SJSA1 (cell line): ENCODE results near the gene SH3D21. TPM values are rescaled to one million over a fixed set of nuclear protein-coding genes. Genes with fewer than 3 reads are reported as not detected.

ENCODE experiments used
- DNase-seq, 2 experiments: peaks; one replicate each; pipeline ENCODE4 v3.0.0-alpha.2; 2015 to 2020; ENCODE audit warnings: low spot score in 2 of 2, low read depth in 1 of 2
- H3K27ac ChIP-seq: fragments of 250-450 bp; sonication (Bioruptor Pico); 2 replicates; pipeline ENCODE4 v1.5.1; 2020; ENCODE audit warnings: mild to moderate bottlenecking, moderate library complexity
- H3K27me3 ChIP-seq: fragments of 250-450 bp; sonication (Bioruptor Pico); replicated peaks from 2 replicates; pipeline ENCODE4 v1.5.1; 2020; ENCODE audit warnings: mild to moderate bottlenecking, moderate library complexity
- H3K36me3 ChIP-seq: fragments of 250-450 bp; sonication (Bioruptor Pico); 2 replicates; pipeline ENCODE4 v1.5.1; 2020; ENCODE audit warnings: mild to moderate bottlenecking
- H3K4me1 ChIP-seq: fragments of 250-450 bp; sonication (Bioruptor Pico); replicated peaks from 2 replicates; pipeline ENCODE4 v1.6.1; 2021; ENCODE audit warnings: mild to moderate bottlenecking
- H3K4me3 ChIP-seq: fragments of 250-450 bp; sonication (Bioruptor Pico); 2 replicates; pipeline ENCODE4 v1.5.1; 2020; ENCODE audit warnings: mild to moderate bottlenecking
- H3K9me3 ChIP-seq: fragments of 250-450 bp; sonication (Bioruptor Pico); replicated peaks from 2 replicates; pipeline ENCODE4 v1.5.1; 2020; ENCODE audit warnings: mild to moderate bottlenecking
- total RNA-seq: library from RNA; depleted of rRNA; stranded (reverse); fragments of >200 nt; shearing (Covaris generic); gene quantifications from 2 replicates; pipeline ENCODE4 v1.2.3, GENCODE V29; 2014

Gene SH3D21
- total RNA-seq, 1 experiment from 2014 or later = 1.5 TPM

GRCh38 chr1:36285443-36286101, 20.6 kb upstream of the SH3D21 start:
- no peak overlapping the region for H3K4me3 ChIP-seq
- no peaks in the 10 kb centered on the region for H3K27me3 ChIP-seq
- peaks cover 82% of the 10 kb centered on the region for H3K36me3 ChIP-seq
- H3K4me1 ChIP-seq = no peaks in the 10 kb centered on the region
- H3K9me3 ChIP-seq = no peaks in the 10 kb centered on the region
- DNase-seq = peak; percentile 57 to 69
- H3K27ac ChIP-seq = no peak overlapping the region

DNA sequence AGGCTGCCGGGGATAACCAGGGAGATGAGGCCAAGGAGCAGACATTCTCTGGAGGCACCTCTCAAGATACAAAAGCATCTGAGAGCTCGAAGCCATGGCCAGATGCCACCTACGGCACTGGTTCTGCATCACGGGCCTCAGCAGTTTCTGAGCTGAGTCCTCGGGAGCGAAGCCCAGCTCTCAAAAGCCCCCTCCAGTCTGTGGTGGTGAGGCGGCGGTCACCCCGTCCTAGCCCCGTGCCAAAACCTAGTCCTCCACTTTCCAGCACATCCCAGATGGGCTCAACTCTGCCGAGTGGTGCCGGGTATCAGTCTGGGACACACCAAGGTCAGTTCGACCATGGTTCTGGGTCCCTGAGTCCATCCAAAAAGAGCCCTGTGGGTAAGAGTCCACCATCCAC, 19.4 kb upstream of the SH3D21 start:
- H3K4me1 ChIP-seq = no peaks in the 10 kb centered on the region
- no peaks in the 10 kb centered on the region for H3K27me3 ChIP-seq
- no peak overlapping the region for H3K27ac ChIP-seq
- no peaks in the 10 kb centered on the region for H3K9me3 ChIP-seq
- peaks cover 95% of the 10 kb centered on the region for H3K36me3 ChIP-seq
- DNase-seq = no peak
- H3K4me3 ChIP-seq = no peak overlapping the region

DNA sequence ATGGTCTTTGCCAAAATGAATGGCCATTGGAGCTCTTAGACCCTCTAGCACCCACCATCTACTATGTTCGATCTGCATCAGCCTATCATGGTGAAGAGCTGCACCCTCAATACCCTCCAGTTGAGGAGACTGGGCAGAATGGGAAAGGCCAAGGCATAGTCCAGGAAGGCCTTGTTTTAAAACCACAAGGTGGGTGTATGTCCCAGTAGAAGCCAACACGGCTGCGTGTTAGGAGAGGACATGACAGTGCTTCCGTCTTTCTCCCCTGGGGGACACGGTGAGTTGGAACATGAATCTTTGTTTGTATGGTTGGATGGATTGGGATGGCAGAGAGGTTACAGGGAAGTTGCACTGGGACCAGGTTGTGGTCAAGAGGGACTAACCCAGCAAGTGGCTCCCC, 18.6 kb upstream of the SH3D21 start:
- Histone ChIP-seq H3K36me3 (peaks cover 100% of the 10 kb centered on the region), H3K4me3 (no peak overlapping the region), H3K9me3 (no peaks in the 10 kb centered on the region), H3K4me1 (no peaks in the 10 kb centered on the region), H3K27ac (no peak overlapping the region), H3K27me3 (no peaks in the 10 kb centered on the region)
- DNase-seq = no peak

DNA sequence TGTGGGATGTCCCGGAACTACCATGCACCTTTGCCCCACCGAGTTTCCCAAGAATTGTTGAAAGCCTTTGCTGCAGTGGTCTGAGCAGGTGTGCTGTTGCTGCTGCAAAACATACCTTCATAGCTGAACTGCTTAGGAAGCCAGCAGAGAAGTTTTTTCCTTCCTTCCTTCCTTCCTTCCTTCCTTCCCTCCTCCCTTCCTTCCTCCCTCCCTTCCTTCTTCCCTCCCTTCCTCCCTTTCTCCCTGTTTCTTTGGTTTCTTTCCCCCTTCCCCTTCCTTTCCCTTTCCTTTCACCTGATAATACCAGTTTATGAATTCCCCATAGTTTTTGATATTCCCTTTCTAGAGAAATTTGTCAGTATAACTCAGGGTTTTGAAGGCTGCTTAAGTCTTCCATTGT, 10.8 kb upstream of the SH3D21 start:
- H3K27ac ChIP-seq = no peak overlapping the region
- no peaks in the 10 kb centered on the region for H3K27me3 ChIP-seq
- peaks cover 92% of the 10 kb centered on the region for H3K36me3 ChIP-seq

GRCh38 chr1:36297062-36297461, 9.1 kb upstream of the SH3D21 start:
- no peaks in the 10 kb centered on the region for H3K27me3 ChIP-seq
- no peak overlapping the region for H3K4me3 ChIP-seq
- H3K9me3 ChIP-seq = no peaks in the 10 kb centered on the region
- peaks cover 92% of the 10 kb centered on the region for H3K36me3 ChIP-seq
- DNase-seq = no peak
- no peak overlapping the region for H3K27ac ChIP-seq
- H3K4me1 ChIP-seq = peaks cover 8% of the 10 kb centered on the region

More for the DNA sequence above, 10.8 kb upstream of the SH3D21 start:
- H3K4me3 ChIP-seq = no peak overlapping the region
- H3K9me3 ChIP-seq = no peaks in the 10 kb centered on the region
- peaks cover 8% of the 10 kb centered on the region for H3K4me1 ChIP-seq
- DNase-seq = no peak

- Histone ChIP-seq H3K36me3 (peaks cover 92% of the 10 kb centered on the region), H3K27me3 (no peaks in the 10 kb centered on the region), H3K4me3 (no peak overlapping the region), H3K4me1 (peaks cover 8% of the 10 kb centered on the region), H3K9me3 (no peaks in the 10 kb centered on the region), H3K27ac (no peak overlapping the region)
- no peak for DNase-seq
Observed at GRCh38 chr1:36298640-36299039, 7.5 kb upstream of the SH3D21 start.

DNA sequence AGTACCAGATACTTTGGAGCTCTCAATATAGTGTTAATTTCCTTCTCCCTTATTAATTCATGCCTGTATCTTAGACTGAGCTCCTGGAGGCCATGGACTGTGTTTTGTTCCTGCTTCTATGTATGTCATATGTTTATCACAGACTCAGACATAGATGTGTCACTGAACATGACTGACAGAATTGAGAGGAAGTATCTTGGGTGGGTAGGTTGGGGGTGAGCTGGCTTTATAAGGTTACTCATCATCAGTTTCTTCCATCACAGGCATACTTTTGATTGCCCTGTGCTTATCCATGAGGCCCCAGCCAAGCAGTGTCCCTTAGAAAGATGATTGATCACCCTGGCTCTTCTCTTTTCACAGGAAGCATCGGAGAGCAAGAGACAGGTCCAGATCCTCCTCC, 5.6 kb upstream of the SH3D21 start:
- Histone ChIP-seq H3K27me3 (no peaks in the 10 kb centered on the region), H3K9me3 (no peaks in the 10 kb centered on the region), H3K27ac (peak overlapping the region; percentile 28), H3K4me3 (no peak overlapping the region), H3K4me1 (peaks cover 8% of the 10 kb centered on the region), H3K36me3 (peaks cover 82% of the 10 kb centered on the region)
- no peak for DNase-seq

GRCh38 chr1:36301220-36301619, 4.9 kb upstream of the SH3D21 start:
- Histone ChIP-seq H3K9me3 (no peaks in the 10 kb centered on the region; the same call in 1 of the 2 replicates), H3K36me3 (peaks cover 84% of the 10 kb centered on the region), H3K27ac (no peak overlapping the region), H3K4me3 (no peak overlapping the region), H3K27me3 (no peaks in the 10 kb centered on the region), H3K4me1 (peaks cover 12% of the 10 kb centered on the region)
- no peak for DNase-seq

DNA sequence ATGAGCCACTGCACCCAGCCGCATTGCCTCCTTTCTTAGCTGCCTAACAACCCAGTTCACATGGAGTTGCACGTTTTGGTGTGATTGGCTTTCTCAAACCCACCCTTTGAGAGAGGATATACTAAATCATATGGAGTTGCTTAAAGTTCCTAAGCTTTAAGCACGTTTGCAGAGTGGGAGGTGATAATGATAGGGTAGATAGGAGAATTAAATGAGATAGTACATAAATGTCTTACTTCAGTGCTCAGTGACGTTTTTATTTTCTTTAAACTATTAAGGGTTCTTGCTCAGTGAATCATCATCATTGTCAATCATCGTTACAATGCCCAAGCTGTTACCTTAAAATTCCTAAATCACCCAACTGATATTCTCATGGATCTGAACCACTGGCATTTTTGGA, 2.9 kb upstream of the SH3D21 start:
- no peak for DNase-seq
- H3K4me1 ChIP-seq = peaks cover 25% of the 10 kb centered on the region
- no peaks in the 10 kb centered on the region for H3K27me3 ChIP-seq
- no peak overlapping the region for H3K27ac ChIP-seq
- peaks cover 72% of the 10 kb centered on the region for H3K36me3 ChIP-seq
- H3K9me3 ChIP-seq = no peaks in the 10 kb centered on the region; the same call in 1 of the 2 replicates
- no peak overlapping the region for H3K4me3 ChIP-seq

DNA sequence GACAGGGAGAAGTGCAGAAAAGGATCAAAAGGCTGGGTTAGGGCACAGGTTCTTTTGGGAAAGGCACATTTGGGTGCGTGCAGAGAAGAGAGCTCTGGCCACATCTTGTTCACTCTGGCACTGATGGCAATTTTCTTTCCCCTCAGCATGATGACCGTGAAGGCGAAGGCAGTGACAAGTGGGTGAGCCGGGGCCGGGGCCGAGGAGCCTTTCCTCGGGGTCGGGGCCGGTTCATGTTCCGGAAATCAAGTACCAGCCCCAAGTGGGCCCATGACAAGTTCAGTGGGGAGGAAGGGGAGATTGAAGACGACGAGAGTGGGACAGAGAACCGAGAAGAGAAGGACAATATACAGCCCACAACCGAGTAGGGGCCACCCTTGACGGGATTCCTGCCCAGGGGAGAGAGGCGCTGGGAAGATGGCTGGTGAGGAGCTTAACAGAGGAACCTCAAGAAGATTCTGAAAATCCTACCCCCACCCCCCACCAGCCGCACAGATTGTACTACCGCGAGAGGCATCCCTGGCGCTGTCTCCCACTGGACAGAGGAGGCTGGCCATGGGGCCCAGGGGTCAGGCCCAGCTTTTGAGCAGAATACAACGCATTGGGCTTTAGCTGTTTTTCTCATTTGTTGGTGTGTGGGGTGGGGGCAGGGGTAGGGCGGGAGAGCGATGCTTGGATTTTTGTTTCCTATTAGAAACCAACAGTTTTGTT, 2.4 kb upstream of the SH3D21 start:
- no peak for DNase-seq
- peaks cover 25% of the 10 kb centered on the region for H3K4me1 ChIP-seq
- no peak overlapping the region for H3K27ac ChIP-seq
- H3K9me3 ChIP-seq = no peaks in the 10 kb centered on the region; the same call in 1 of the 2 replicates
- no peak overlapping the region for H3K4me3 ChIP-seq
- no peaks in the 10 kb centered on the region for H3K27me3 ChIP-seq
- peaks cover 67% of the 10 kb centered on the region for H3K36me3 ChIP-seq

GRCh38 chr1:36304521-36304920, 1.6 kb upstream of the SH3D21 start:
- no peak overlapping the region for H3K27ac ChIP-seq
- no peaks in the 10 kb centered on the region; the same call in 1 of the 2 replicates for H3K9me3 ChIP-seq
- DNase-seq = no peak
- H3K4me1 ChIP-seq = peaks cover 24% of the 10 kb centered on the region
- no peak overlapping the region for H3K4me3 ChIP-seq
- peaks cover 63% of the 10 kb centered on the region for H3K36me3 ChIP-seq
- no peaks in the 10 kb centered on the region for H3K27me3 ChIP-seq

GRCh38 chr1:36304970-36305914, 926 bp upstream of the SH3D21 start:
- Histone ChIP-seq H3K27me3 (no peaks in the 10 kb centered on the region), H3K36me3 (peaks cover 61% of the 10 kb centered on the region), H3K27ac (no peak overlapping the region), H3K9me3 (no peaks in the 10 kb centered on the region; the same call in 1 of the 2 replicates), H3K4me1 (peaks cover 19% of the 10 kb centered on the region), H3K4me3 (no peak overlapping the region)
- no peak for DNase-seq

DNA sequence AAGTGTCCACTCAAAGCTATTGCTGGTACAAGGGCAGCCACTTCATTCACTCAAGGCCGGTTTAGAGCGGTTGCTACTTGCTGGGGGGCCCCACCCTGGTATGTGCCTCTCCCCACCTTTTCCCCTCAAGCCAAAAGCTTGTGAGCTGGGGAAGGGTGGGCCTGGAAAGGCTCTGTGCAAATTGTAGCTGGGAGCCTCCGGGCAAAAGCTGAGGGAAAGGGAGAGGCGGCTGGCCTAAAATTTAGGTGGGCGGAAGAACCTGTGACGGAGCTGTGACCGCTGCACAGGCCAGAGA, 306 bp upstream of the SH3D21 start:
- H3K9me3 ChIP-seq = no peaks in the 10 kb centered on the region; the same call in 1 of the 2 replicates

More for the DNA sequence above, 306 bp upstream of the SH3D21 start:
- no peaks in the 10 kb centered on the region for H3K27me3 ChIP-seq
- H3K4me1 ChIP-seq = peaks cover 17% of the 10 kb centered on the region
- no peak overlapping the region for H3K4me3 ChIP-seq
- DNase-seq = no peak
- H3K27ac ChIP-seq = no peak overlapping the region
- H3K36me3 ChIP-seq = peaks cover 54% of the 10 kb centered on the region
